GM19372 (cell line): Measurements from ENCODE around the gene PPTC7.

Source experiments
- ATAC-seq: cut with Tn5 transposase; IDR thresholded peaks from one replicate; pipeline ENCODE4 v1.9.1; 2021; ENCODE audit warnings: mild to moderate bottlenecking, low read depth, moderate library complexity; ENCODE audit not compliant: unreplicated experiment

The PPTC7 gene

DNA sequence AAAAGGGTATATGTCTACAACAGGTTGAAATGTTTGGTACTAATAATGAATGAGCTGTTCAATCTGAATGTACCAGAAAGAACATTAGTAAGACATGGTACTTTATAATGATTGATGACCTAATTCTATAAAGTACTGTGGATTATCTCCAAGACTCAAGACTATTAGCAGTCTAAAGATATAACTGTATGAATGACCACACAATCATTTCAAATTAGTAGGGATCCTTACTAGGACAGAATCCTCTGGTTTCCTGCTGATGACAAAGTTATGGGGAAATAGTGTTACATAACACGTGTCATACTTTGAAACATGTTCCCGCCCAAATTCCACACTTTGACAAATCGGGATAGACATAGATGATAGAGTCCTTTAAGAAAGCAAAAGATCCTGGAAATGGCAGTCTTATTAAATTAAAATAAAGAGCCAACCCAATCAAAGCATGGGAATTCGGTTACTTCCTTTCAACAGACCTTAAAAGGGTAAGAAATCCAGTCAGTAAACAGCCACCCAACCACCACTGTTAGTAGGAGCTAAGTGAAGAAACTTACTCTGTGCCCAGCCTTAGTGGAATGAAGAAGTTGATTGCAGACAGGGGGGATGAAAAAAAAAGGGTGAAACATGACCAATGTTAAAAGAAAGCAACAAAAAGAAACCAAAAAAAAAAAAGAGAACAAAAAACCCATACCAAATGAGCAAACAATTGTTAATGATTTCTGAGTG, 84.0 kb downstream of the PPTC7 start:
- ATAC-seq: no peak
